ENCODE measurements around the gene TMEM218. TPM values are rescaled to one million over a fixed set of nuclear protein-coding genes. Genes with fewer than 3 reads are reported as not detected.

The TMEM218 gene
- total and polyA plus RNA-seq, 2 donors (not counting 3 experiments of a cell fraction or from before 2014, with no cell fraction given), result 23.8 to 45.1 TPM

GRCh38 chr11:125157953-125158680 is 46.7 kb upstream of the TMEM218 start:
- CTCF ChIA-PET, result interaction anchor here (0.9 to 4.9 kb wide), 3 partner anchors 9 to 246 kb away, joined by 3 to 23 read pairs (median 3); no protein-coding TSS in a partner anchor
- H3K79me2 ChIP-seq (ENCODE audit: control insufficient read depth, insufficient read depth, low read length), result no peaks in the 10 kb centered on the region
- H3K9me3 ChIP-seq (replicated peaks; ENCODE audit: control insufficient read depth, insufficient read depth, low read length), result no peaks in the 10 kb centered on the region
- intact Hi-C loops (cut with micrococcal nuclease), result no loop called here
- no peak overlapping the region for H2AFZ ChIP-seq (ENCODE audit: low read depth, low read length)
- no peaks in the 10 kb centered on the region for H3K9me1 ChIP-seq (replicated peaks; ENCODE audit: control insufficient read depth, extremely low read depth, insufficient read depth, low read length)
- no peak for DNase-seq (ENCODE audit: low read depth, low spot score)
- TF ChIP-seq POLR2A (IDR thresholded peaks at IDR 0.05; ENCODE audit: low read depth, low read length) (no peak), EZH2 (IDR thresholded peaks at IDR 0.05; ENCODE audit: borderline replicate concordance, low read depth, low read length, severe bottlenecking) (no peak), FOS (IDR thresholded peaks at IDR 0.05; ENCODE audit: borderline replicate concordance, insufficient read depth, low read length) (no peak), JUN (IDR thresholded peaks at IDR 0.05; ENCODE audit: borderline replicate concordance, insufficient read depth, insufficient read length, low read depth) (no peak), POLR2AphosphoS5 (IDR thresholded peaks at IDR 0.05; ENCODE audit: insufficient read depth, low read depth, low read length) (no peak), GATA2 (IDR thresholded peaks at IDR 0.05; ENCODE audit: insufficient read depth, insufficient read length, low read depth, low read length) (no peak), MYC (IDR thresholded peaks at IDR 0.05; ENCODE audit: low read depth, low read length) (no peak)
- H3K27me3 ChIP-seq (ENCODE audit: control insufficient read depth in 2 of 2, insufficient read depth in 2 of 2, low read length in 2 of 2), result peaks cover 0 to 9% of the 10 kb centered on the region in 2 experiments
- dilution Hi-C loops (cut with MboI; ENCODE audit: extremely low pct_ligation_motif_present, low sequenced_read_pairs), result no loop called here
- no peak overlapping the region for H3K4me3 ChIP-seq (replicated peaks in 1 of 3; ENCODE audit: insufficient read depth in 1 of 3, low read depth in 1 of 3, low read length in 3 of 3)
- no peak overlapping the region for H3K27ac ChIP-seq (ENCODE audit: insufficient read depth, low read depth, low read length)
- H3K4me1 ChIP-seq (ENCODE audit: control insufficient read depth, extremely low read depth, insufficient read depth, low read length), result no peaks in the 10 kb centered on the region
- POLR2A ChIA-PET, result no interaction called here
- BruUV-seq (replicated peaks), result no TSS peak
- no peaks in the 10 kb centered on the region for H3K36me3 ChIP-seq (ENCODE audit: control insufficient read depth in 2 of 2, extremely low read depth in 1 of 2, insufficient read depth in 2 of 2, low read length in 2 of 2)
- no peak overlapping the region for H3K4me2 ChIP-seq (ENCODE audit: insufficient read depth, low read length)
- H3K9ac ChIP-seq (replicated peaks; ENCODE audit: extremely low read depth, insufficient read depth, low read length), result no peak overlapping the region
- no peak for FAIRE-seq
- no peaks in the 10 kb centered on the region for H4K20me1 ChIP-seq (replicated peaks; ENCODE audit: control insufficient read depth, extremely low read depth, insufficient read depth, low read length)
